ENCODE results near the gene ATL1.

DNA sequence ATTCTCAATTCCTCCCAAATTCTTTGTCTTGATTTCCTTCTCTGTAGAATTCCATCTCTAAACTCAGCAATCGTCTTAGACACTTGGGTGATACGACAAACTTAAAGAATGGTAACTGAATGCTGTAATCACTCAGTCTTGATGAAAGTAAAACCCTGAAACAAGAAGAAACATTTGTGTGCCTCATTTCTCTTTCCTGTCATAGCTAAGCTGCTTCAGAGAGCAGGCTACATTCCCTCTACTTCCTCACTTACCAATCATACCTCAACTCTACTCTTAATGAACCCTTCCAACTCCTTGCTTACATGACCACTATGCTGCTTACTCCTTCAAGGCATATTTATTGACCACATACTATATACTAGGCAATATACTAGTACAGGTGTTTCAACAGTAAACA lies 35.9 kb upstream of the ATL1 start:
- TF ChIP-seq, protein P1, sequence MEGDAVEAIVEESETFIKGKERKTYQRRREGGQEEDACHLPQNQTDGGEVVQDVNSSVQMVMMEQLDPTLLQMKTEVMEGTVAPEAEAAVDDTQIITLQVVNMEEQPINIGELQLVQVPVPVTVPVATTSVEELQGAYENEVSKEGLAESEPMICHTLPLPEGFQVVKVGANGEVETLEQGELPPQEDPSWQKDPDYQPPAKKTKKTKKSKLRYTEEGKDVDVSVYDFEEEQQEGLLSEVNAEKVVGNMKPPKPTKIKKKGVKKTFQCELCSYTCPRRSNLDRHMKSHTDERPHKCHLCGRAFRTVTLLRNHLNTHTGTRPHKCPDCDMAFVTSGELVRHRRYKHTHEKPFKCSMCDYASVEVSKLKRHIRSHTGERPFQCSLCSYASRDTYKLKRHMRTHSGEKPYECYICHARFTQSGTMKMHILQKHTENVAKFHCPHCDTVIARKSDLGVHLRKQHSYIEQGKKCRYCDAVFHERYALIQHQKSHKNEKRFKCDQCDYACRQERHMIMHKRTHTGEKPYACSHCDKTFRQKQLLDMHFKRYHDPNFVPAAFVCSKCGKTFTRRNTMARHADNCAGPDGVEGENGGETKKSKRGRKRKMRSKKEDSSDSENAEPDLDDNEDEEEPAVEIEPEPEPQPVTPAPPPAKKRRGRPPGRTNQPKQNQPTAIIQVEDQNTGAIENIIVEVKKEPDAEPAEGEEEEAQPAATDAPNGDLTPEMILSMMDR (IDR thresholded peaks at IDR 0.05): no peak
- TF ChIP-seq POLR2AphosphoS5 (IDR thresholded peaks at IDR 0.05): no peak
- TF ChIP-seq POLR2A (IDR thresholded peaks at IDR 0.05): no peak

All from gastroesophageal sphincter (tissue), 3 donors.